ENCODE measurements around the gene KCNG2.

Gene KCNG2

DNA sequence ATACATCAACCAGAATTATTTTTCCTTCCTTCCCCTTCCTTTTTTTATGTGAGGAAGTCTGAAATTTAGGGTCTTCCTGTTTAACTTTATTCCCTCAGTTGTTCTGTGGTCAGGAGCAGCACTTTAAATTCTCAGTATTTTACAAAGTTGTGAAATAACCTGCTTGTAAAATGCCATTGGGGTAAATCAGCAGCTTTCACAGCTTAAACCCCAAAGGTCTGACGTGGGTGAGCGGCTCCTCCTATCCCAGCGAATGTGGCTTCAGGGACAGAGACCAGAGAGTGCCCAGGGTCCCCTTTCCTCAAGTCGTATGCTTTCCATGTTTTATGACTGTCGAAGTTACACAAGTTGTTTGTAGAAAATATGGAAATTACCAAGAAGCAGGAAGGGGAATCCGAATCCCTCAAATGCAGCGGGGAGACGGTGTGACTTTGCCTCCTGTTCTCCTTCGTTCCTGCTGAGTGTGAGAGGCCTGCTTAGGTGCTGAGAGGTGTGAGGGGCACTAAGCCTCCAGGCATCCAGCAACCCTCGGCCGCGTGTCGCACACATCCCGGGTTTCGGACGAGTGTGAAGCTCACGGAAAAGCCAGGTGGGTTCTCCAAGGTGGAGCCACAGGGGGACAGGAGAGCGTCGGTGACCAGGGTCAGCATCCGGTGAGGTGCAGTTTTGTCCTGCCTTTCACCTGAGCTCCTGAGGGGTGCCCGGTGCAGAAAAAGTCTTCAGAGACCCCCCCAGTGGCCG lies 10.8 kb upstream of the KCNG2 start:
- Histone ChIP-seq H3K4me1 (ENCODE audit: low read length) (no peaks in the 10 kb centered on the region), H3K27me3 (ENCODE audit: low read depth, low read length) (peaks cover 19% of the 10 kb centered on the region), H2AFZ (ENCODE audit: low read depth, low read length) (no peak overlapping the region), H4K20me1 (ENCODE audit: insufficient read depth, low read length) (no peaks in the 10 kb centered on the region), H3K36me3 (replicated peaks; ENCODE audit: low read depth, low read length) (no peaks in the 10 kb centered on the region), H3K4me3 (ENCODE audit: low read length) (no peak overlapping the region), H3K79me2 (ENCODE audit: low read length) (no peaks in the 10 kb centered on the region), H3K9me3 (ENCODE audit: insufficient read depth, low read length) (no peaks in the 10 kb centered on the region), H3K9ac (ENCODE audit: low read length) (no peak overlapping the region), H3K27ac (ENCODE audit: low read length) (no peak overlapping the region), H3K4me2 (ENCODE audit: low read length) (no peak overlapping the region)
- no peak for TF ChIP-seq EZH2phosphoT487 (IDR thresholded peaks at IDR 0.05; ENCODE audit: low read depth)
- TF ChIP-seq, protein P1, sequence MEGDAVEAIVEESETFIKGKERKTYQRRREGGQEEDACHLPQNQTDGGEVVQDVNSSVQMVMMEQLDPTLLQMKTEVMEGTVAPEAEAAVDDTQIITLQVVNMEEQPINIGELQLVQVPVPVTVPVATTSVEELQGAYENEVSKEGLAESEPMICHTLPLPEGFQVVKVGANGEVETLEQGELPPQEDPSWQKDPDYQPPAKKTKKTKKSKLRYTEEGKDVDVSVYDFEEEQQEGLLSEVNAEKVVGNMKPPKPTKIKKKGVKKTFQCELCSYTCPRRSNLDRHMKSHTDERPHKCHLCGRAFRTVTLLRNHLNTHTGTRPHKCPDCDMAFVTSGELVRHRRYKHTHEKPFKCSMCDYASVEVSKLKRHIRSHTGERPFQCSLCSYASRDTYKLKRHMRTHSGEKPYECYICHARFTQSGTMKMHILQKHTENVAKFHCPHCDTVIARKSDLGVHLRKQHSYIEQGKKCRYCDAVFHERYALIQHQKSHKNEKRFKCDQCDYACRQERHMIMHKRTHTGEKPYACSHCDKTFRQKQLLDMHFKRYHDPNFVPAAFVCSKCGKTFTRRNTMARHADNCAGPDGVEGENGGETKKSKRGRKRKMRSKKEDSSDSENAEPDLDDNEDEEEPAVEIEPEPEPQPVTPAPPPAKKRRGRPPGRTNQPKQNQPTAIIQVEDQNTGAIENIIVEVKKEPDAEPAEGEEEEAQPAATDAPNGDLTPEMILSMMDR (IDR thresholded peaks at IDR 0.05; ENCODE audit: low read depth, low read length), result no peak

DNA sequence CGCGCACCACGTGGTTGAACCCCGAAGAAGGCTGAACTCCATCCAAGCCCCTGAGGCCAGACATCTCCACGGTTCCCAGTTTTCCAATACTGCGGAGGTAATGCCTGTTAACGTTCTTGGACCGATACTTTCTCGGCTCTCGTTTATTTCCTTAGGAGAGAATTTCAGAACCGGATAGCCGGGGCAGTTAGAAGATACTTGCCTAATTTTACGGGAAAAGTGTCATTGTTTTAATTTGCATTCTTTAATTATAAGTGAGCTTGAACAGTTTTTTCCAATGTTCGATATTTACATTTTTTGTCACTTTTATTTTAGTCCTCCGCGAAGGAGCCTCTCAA lies 10.2 kb upstream of the KCNG2 start:
- Histone ChIP-seq H3K9ac (ENCODE audit: low read length) (no peak overlapping the region), H3K27ac (ENCODE audit: low read length) (no peak overlapping the region), H3K27me3 (ENCODE audit: low read depth, low read length) (peaks cover 19% of the 10 kb centered on the region), H3K4me2 (ENCODE audit: low read length) (no peak overlapping the region), H4K20me1 (ENCODE audit: insufficient read depth, low read length) (no peaks in the 10 kb centered on the region), H3K9me3 (ENCODE audit: insufficient read depth, low read length) (no peaks in the 10 kb centered on the region), H3K4me1 (ENCODE audit: low read length) (peaks cover 3% of the 10 kb centered on the region), H2AFZ (ENCODE audit: low read depth, low read length) (no peak overlapping the region), H3K79me2 (ENCODE audit: low read length) (no peaks in the 10 kb centered on the region), H3K36me3 (replicated peaks; ENCODE audit: low read depth, low read length) (no peaks in the 10 kb centered on the region), H3K4me3 (ENCODE audit: low read length) (no peak overlapping the region)
- no peak for TF ChIP-seq EZH2phosphoT487 (IDR thresholded peaks at IDR 0.05; ENCODE audit: low read depth)
- TF ChIP-seq, protein P1 (IDR thresholded peaks at IDR 0.05; ENCODE audit: low read depth, low read length), result no peak

GRCh38 chr18:79787865-79788733 lies 9.6 kb upstream of the KCNG2 start:
- Histone ChIP-seq H3K4me1 (ENCODE audit: low read length) (peaks cover 9% of the 10 kb centered on the region), H3K4me2 (ENCODE audit: low read length) (no peak overlapping the region), H3K9ac (ENCODE audit: low read length) (no peak overlapping the region), H2AFZ (ENCODE audit: low read depth, low read length) (no peak overlapping the region), H3K27ac (ENCODE audit: low read length) (no peak overlapping the region), H3K36me3 (replicated peaks; ENCODE audit: low read depth, low read length) (no peaks in the 10 kb centered on the region), H3K4me3 (ENCODE audit: low read length) (no peak overlapping the region), H3K27me3 (ENCODE audit: low read depth, low read length) (peaks cover 19% of the 10 kb centered on the region), H3K9me3 (ENCODE audit: insufficient read depth, low read length) (no peaks in the 10 kb centered on the region), H4K20me1 (ENCODE audit: insufficient read depth, low read length) (no peaks in the 10 kb centered on the region), H3K79me2 (ENCODE audit: low read length) (no peaks in the 10 kb centered on the region)
- no peak for TF ChIP-seq EZH2phosphoT487 (IDR thresholded peaks at IDR 0.05; ENCODE audit: low read depth)
- TF ChIP-seq, protein P1 (IDR thresholded peaks at IDR 0.05; ENCODE audit: low read depth, low read length), result no peak

- no peak for TF ChIP-seq EZH2phosphoT487 (IDR thresholded peaks at IDR 0.05; ENCODE audit: low read depth)
- TF ChIP-seq, protein P1 (IDR thresholded peaks at IDR 0.05; ENCODE audit: low read depth, low read length), result no peak
- H2AFZ ChIP-seq (ENCODE audit: low read depth, low read length), result no peak overlapping the region
- no peaks in the 10 kb centered on the region for H4K20me1 ChIP-seq (ENCODE audit: insufficient read depth, low read length)
- no peak overlapping the region for H3K9ac ChIP-seq (ENCODE audit: low read length)
- no peak overlapping the region for H3K27ac ChIP-seq (ENCODE audit: low read length)
- no peak overlapping the region for H3K4me2 ChIP-seq (ENCODE audit: low read length)
- H3K4me1 ChIP-seq (ENCODE audit: low read length), result peaks cover 13% of the 10 kb centered on the region
- H3K27me3 ChIP-seq (ENCODE audit: low read depth, low read length), result peaks cover 19% of the 10 kb centered on the region
- no peaks in the 10 kb centered on the region for H3K36me3 ChIP-seq (replicated peaks; ENCODE audit: low read depth, low read length)
- no peaks in the 10 kb centered on the region for H3K9me3 ChIP-seq (ENCODE audit: insufficient read depth, low read length)
- no peak overlapping the region for H3K4me3 ChIP-seq (ENCODE audit: low read length)
- no peaks in the 10 kb centered on the region for H3K79me2 ChIP-seq (ENCODE audit: low read length)
Observed at GRCh38 chr18:79788734-79789085, 9.0 kb upstream of the KCNG2 start.
